NCI-H526 (cell line): ENCODE data around the gene NRAP.

Experiments
- DNase-seq, 2 experiments: peaks; one replicate each; lab custom pipeline; 2025; lab: John Stamatoyannopoulos, UW

NRAP gene

DNA sequence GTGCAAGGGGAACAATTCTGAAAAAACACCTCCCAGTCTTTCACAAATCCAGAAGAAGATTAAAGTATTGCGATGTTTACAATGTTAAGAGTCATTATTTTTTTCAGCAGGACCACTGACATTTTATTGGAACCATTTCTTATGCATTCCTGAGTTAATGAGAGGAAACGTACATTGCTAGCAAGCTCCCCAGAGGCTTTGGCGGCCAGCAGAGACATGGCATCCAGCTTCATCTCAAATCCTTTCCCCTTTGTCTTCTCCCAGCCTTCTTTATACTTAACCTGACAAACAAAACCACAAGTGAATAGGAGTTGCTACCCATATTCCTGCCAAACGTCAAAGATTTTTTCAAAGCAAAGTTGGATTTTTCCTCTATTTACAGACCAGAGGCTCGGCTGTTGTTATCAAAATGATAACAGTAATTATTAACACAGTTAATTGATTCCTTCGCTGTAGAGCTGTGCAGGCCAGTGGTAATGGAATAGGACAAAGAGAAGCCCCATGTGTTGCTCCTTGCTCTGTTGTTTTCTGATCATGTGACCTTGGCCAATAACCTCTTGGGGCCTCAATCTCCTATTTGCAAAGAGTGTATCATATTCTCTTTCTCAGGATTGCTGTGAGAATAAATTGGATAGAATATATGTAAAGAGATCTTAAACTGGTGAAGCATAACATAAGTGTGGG is 32.0 kb downstream of the NRAP start:
- DNase-seq: no peak

DNA sequence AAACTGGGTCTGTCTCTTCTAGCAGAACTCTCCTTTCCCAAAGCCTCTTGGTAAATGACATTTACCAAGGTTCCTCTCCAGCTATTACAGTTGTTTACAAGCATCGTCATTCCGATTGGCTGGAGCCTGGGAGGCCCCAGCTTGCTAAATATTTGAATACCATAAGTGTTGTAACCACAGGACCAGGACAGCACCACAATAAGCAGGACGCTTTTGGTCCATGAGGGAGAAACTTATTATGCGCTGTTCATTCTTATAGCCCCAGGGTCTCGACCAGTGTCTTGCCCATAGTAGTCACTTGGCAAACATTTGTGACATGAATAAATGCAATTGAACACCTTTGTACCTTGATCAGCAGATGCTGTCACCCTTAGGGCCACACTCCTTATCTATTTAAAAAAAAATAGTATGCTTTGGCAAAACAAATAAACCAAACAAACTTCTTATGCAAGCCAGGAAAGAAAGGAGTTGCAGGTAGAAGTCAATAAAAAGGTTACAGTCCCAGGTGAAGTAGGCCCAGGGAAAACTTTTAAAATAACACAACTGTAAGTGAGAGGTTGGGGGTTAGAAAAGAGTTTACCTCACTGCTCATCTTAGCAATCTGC is 32.8 kb downstream of the NRAP start:
- peak in 1 of 2 experiments; percentile 9 for DNase-seq

DNA sequence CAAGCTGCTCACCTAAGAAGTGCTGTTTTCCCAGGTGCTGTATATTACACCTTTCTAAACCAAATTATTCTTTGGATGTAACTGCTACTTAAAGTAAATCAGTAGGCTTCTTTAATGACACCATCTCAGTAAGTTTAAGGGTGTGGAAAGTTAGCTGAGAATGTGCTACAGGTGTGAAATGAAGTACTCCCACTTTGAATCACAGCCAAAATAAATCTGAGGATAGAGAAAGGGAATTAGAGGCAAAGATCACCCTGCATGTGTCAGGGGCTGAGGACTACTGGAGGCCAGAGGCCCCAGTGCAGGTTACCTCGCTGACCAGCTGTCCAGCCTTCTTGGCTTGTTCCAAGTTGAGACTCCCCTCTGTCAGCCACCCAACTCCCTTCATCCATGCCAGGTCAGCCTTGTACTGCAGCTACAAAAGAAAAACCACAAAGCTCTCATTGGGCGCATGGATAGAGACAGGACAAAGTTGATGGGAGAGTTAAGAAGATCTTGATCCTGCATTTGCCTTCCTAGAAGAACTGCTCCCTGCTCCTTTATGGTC is 35.2 kb downstream of the NRAP start:
- no peak for DNase-seq

DNA sequence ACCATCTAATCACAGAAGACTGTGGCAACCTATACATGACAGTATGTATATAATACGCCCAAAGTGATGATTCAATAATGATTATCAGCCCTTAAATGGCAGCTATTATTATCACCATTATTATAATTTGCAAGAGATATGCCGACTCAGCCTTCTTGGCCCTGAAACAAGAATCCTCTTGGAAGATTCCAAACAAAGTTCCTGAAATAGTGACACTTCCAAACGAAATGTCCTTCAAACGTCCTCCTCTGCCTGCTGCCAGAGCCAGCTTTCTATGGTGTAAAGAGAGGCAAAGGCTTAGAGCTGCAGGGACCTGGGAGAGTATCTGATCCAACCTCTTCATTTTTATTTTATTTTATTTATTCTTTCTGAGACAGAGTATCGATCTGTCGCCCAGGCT is 36.0 kb downstream of the NRAP start:
- DNase-seq: no peak

DNA sequence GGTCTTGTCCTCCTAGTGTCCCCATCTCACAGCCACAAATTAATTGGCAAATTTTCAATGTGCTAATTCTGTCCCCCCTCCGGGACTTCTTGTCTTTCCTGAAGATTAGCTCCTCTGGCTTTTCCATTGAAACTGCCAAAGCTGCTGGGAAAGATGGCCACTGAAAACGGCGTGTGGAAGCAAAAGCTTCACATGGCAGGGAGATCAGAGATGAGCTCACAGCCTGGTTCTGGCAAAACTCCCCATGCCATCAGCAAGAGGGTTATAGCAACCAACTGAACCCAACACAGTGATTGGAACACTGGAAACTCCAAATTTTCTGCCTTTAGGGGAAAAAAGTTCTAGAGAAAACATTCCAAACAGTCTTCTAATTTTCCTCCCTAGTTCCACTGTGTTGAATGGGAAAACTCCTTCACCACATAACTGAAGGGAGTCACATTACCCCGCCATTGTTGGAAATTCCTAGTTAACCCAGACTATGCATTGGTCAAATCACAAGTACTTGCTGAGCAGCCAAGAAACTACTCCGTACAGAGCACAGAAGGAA is 37.0 kb downstream of the NRAP start:
- no peak for DNase-seq

DNA sequence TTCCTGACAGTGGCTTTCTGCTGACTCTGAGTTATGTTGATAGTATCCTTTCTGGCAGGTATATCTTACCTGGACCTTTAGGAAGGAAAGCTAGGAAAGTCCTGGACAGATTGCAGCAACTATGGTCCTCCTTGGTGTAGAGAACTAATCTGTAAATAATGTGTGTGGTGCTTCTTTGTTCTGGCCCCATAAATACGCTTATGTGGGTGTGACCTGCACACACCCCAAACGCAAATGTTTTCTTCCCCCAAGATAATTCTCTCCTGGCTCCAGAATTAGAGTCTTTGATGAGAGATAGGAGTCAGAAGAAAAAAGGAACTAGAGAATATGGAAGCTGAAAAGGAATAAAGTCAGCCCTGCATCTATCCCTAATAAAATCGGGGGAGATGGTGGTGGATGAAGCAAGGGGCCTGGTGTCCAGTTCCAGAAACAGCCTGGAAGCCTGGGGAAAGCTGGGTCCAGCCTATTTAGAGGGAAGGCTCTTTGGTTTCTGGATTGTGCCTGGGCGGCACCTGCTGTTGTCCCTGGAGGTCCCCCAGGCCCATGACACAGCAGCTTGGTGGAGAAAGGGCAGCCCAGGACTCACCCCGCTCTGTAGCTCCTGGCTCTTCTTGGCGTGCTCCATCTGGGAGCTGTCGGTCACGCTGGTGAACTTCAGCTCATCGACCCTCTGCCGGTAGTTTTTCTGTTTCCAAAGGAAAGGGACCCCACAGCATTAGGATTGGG is 38.2 kb downstream of the NRAP start:
- DNase-seq: no peak

DNA sequence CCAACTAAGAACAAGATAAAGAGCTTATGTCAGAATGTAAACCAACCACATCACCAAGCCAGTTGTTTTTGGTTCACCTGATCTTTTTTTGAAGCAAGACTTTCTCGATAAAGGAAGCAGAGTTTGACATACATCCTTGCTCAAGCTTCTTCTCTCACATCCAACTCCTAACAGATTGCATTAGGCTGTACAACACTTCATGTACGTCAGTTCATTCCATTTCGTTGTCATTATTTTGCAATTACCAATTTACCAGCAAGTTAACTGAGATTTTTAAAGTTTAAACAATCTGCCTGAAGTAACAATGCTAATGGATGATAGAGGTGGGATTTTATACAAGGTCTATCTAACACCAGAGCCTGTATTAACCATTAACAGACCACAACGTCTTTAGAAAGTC is 41.0 kb downstream of the NRAP start:
- DNase-seq: no peak

DNA sequence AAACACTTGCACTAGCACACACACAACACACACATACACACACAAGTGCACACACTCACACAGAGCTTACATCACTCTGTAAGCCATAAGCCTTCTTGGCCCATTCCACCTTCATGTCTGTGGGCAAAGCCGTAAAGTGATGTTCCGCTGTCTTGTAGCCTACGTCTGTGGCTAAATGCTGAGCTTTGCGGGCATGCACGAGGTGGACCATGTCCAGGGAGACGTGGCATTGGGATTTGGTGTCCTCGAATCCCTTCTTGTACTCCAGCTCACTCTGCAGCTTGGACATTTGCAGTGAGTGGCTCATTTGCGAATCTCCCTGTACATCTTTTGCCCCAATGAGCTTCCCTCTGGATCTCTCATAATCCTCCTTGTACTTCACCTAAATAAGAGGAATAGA is 42.0 kb downstream of the NRAP start:
- DNase-seq: no peak

DNA sequence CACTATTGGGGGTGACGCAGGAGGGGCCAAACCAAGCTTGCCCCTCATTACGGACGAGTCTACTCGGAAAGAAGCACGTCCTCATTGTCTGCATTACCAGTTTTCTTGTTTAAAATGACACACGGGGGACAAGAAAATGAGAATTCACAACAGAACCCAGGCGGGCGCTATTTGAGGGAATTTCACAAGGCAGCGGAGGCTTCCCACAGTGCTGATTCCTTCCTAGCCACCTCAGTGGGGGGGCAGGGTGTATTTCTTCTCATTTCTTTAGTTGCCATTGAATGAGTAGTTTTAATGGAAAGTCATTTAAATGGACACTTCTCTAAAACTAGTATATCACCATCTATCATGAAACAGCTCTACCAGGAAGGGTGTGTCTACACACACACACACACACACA is 42.9 kb downstream of the NRAP start:
- DNase-seq: no peak

DNA sequence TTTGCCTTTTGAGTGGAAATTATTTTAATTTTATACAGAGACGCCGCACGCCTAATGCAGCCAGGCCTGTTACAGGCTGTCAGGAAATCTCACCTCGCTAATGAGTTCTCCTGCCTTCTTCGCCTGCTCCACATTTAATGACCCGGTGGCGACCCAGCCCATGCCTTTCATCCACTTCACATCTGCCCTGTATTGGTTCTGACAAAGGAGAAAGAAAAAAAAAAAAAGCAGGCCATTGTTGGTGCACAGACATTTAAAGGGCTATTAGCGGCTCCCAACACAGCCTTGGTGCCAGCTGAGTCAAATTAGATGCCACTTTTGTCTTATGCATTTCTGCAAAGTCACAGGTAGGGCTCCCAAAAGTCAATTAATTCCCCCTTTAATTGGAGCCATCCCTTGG is 43.3 kb downstream of the NRAP start:
- no peak for DNase-seq

DNA sequence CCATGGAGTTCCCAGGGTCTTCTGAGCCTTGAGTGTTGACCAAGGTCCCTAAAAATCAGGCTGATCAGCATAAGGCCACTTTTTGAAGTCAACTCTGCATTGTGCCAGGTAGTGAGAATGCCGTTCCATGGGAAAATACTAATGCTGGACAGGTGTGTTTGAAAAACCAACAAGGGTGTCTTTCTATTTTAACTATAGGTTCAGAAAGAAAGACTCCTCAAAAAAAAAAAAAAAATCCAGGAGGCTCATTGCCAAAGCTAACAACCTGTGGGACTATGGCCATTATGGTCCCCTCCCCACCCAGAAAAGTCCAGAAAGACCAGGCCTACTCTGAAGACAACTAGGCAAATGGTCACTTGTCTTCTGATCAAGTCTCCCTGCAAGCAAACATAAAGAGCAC is 44.4 kb downstream of the NRAP start:
- no peak for DNase-seq

DNA sequence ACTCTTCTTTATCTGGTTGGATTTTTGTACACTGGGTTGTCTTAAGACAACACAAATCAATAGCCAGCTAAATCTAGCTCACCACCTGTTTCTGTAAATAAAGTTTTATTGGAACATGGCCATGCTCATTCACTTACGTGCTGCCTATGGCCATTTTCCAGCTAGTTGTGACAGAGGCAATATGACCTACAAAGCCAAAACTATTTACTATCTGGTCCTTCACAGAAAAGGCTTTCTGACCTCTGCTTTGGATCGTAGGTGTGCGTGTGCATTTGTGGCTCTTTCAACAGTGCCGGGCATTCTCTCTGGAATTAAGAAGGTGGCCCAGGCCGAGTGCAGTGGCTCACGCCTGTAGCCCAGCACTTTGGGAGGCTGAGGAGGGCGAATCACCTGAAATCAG is 45.5 kb downstream of the NRAP start:
- DNase-seq: no peak

DNA sequence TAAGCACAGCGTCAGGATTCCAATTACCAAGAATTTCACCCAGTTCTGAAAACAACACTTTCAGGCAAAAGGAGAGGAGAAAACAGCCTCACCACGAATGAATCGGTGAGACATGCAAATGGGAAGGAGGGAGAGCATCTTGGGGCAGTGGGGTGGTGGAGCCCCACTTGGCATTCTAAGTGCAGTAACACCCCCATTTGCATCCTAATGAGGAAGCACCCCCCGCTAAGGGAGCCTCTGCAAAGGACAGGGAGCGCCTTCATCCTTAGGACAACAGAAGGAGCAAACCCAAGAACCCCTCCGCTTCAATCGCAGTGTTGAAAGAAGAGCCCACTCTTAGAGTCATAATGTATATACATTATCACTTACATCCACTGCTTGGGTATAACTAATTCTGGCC is 46.8 kb downstream of the NRAP start:
- DNase-seq: no peak

DNA sequence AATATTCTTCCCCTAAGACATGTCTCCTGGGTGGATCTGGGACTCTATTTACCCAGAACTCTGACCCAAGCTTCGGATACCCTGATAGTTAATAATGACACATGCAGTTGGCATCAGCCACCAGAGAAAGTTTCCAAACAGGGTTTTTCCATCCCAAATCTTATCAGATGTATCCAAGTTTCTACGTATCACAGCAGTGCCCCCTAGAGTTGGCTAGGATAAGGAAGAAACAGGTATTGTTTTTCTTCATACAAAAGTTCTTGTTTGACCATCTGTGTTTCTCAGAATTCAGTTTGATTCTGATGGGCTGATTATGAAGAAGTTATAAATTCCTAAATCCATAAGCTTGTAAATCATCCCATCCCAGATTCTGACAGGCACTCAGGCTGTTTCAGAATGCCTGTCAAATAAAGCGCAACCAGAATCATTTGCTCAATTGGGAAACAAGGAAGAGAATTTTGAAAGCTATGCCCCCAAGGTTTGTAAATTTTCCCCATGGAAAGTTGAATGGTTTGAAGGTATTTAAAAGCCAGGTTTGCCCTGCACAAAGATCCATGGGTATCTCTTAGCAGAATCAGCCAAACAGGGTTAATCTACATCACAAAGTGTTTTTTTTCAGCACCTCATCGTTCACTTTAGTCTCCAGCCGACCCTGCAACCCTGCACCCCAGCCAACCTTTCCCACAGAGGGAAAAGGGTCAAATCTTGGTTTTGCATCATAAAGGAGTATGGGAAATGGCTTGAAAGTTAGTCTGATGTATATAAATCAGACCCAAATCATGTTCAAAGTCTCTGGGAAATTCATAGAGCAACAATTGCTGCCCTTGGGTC is 47.4 kb downstream of the NRAP start:
- peak in 1 of 2 experiments; percentile 13 for DNase-seq

DNA sequence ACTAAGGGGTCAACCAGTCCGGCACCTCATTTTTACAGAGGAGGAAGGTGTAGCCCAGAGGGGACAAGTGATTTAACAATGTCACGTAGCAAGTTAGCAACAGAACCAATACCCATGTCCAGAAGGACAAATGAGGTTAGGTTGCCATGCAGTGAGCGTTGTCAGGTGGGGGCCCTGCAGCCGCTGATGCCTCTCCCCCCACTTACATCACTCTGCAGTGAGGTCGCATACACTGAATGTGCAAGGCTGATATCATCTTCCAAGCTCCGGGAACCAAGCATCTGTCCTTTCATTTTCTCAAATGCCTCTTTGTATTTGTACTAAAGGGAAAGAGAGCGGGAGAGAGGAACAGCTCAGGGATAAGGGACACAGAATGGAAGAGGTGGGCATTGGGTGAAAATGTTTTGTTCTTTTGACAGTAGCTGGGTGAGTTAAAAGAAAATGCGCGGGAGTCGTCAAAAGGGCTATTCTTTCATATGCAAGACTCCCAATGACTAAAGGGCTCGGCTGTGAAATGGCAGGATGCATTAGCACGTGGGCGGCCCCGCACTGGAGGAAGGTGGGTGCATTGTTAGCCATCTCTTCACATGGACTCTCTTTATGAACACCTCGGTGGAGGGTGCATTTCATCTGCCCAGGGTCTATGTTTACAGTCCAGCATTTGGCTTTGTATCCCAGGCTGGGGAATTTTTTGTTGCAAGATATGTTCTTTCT is 49.7 kb downstream of the NRAP start:
- no peak for DNase-seq

DNA sequence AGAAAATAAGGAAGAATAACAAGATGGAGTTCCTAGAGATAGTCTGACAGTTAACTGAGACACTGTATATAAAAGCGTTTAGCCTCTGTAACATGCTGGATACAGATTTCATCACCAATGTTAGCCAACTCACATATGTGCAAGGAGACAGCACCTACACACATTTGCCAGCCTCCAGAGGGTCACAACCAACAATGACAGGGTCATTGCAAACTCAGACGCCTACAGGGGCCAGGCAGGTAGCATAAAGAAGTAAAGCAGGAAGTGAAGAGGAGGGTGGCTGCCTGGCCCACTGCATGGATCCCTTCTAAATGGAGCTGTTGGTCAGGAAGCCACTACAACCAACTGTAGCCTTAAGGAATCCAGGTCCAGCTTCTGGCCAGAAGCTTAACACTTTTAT is 50.4 kb downstream of the NRAP start:
- DNase-seq: no peak

DNA sequence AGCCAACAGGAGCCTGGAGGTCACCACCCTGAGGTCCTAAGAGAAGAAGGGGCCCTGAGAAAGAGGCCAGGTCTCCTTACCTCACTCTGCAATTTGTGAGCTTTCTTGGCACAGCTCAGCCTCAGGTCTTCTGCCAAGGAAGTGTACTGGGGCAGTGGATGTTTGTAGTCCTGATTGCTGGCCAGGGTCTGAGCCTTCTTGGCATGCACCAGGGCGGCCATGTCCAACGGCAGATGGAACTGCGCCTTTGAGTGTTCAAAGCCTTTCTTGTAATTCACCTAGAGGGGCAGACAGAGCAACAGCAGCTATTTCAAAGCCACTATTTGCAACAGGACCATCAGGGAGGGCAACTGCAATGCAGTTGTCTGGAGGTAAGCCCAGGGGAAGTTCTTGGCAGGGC is 51.7 kb downstream of the NRAP start:
- no peak for DNase-seq

DNA sequence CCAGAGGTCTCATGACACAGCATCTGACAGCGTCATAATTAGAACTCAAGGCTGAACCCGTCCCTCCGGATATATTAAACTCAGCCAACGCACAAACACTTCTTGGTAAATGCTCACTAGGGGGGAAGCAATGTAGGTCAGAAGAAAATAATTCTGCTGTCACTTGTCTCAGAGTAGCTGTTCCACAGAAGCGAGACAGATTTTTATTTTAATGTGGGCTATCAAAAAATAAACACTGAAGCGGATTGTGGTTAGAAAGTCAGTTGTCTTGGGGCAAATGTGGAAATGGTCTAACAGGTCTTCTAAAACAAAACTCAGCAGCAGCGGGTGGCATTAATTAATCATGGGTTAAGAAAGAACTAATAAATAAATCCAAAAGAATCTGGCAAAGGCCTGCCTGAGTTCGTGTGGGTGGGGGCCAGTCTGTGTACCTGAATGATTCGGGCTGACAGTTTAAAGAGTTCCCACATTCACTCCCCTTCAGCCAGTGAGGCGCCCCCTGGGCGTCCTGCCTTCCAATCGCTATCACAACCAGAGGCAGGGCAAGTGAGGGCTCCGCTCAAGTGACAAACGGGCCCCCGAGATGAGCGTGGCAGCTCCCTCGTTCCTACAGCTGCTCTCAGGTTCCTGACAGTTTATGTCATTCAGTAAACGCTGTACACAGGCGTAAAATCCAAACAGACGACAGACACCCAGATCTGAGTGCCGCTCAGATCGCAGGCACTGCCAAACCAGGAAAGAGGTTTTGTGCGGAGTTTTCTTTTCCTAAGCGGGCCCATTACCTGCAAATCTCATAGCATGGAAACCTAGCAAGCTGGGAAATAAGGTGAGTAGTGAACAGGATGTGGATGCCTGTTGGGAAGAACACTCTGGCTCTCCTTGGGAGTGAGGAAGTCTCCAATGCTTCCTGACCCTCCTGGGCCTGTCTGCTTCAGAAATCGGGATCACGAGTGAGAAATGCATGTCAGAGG is 52.9 kb downstream of the NRAP start:
- DNase-seq: no peak

DNA sequence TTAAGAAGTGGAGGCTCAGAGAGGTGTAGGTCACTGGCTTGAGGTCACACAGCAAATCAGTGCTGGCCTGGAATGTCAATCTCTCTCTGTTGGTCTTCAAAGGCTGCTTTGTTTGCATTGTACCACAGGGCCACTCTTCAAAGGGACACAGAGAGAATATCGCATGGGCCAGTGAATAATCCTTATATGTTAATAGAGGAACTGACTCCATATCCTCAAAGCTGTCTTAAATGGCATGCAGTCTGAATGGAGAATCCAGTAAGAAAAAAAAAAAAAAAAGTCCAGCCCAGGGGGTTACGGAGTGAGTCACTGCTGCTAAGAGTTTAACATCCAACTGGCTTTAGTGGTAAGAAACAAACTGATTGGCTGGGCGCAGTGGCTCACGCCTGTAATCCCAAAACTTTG is 54.1 kb downstream of the NRAP start:
- no peak for DNase-seq
